ENCODE measurements around the gene ENOX1. TPM values are rescaled to one million over a fixed set of nuclear protein-coding genes. Genes with fewer than 3 reads are reported as not detected.

Gene ENOX1
- total RNA-seq, 2 experiments from 2014 or later, result 0.09 TPM

DNA sequence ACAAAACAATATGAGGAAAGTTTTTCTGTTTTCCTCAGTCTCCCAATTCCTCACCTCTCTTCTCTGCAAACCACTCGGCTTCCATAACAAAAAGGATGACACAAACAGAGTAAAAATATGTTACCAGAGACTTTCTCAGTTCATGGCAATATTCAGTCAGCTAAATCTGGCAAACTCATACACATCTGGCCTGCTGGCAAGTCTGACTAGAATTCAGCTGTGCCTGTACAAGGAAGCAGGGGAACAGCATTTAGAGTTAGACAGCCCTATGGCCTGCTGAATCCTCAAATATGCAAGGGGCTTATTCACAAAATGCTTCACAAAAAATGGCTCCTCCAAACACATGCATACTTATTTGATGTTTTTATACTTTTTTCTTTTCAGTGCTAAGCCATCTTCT lies 227.8 kb downstream of the ENOX1 start:
- intact Hi-C loops (cut with micrococcal nuclease), result no loop called here
- no peak for ATAC-seq
- TF ChIP-seq, protein P1, sequence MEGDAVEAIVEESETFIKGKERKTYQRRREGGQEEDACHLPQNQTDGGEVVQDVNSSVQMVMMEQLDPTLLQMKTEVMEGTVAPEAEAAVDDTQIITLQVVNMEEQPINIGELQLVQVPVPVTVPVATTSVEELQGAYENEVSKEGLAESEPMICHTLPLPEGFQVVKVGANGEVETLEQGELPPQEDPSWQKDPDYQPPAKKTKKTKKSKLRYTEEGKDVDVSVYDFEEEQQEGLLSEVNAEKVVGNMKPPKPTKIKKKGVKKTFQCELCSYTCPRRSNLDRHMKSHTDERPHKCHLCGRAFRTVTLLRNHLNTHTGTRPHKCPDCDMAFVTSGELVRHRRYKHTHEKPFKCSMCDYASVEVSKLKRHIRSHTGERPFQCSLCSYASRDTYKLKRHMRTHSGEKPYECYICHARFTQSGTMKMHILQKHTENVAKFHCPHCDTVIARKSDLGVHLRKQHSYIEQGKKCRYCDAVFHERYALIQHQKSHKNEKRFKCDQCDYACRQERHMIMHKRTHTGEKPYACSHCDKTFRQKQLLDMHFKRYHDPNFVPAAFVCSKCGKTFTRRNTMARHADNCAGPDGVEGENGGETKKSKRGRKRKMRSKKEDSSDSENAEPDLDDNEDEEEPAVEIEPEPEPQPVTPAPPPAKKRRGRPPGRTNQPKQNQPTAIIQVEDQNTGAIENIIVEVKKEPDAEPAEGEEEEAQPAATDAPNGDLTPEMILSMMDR (IDR thresholded peaks at IDR 0.05), result no peak
- no peaks in the 10 kb centered on the region for H3K27me3 Mint-ChIP-seq
- no peaks in the 10 kb centered on the region for H3K9me3 Mint-ChIP-seq
- no peak for DNase-seq
- no peaks in the 10 kb centered on the region for H3K36me3 Mint-ChIP-seq (ENCODE audit: low read depth)
- H3K4me1 Mint-ChIP-seq (ENCODE audit: low read depth), result no peaks in the 10 kb centered on the region
- H3K27ac Mint-ChIP-seq, result no peak overlapping the region
- ChIA-PET CTCF (no interaction called here), POLR2A (no interaction called here)
- H3K4me3 Mint-ChIP-seq, result no peak overlapping the region

- H3K9me3 Mint-ChIP-seq, result no peaks in the 10 kb centered on the region
- H3K27me3 Mint-ChIP-seq, result peaks cover 1% of the 10 kb centered on the region
- TF ChIP-seq, protein P1 (IDR thresholded peaks at IDR 0.05), result no peak
These were observed 228.4 kb downstream of the ENOX1 start for GRCh38 chr13:43558326-43558725.

DNA sequence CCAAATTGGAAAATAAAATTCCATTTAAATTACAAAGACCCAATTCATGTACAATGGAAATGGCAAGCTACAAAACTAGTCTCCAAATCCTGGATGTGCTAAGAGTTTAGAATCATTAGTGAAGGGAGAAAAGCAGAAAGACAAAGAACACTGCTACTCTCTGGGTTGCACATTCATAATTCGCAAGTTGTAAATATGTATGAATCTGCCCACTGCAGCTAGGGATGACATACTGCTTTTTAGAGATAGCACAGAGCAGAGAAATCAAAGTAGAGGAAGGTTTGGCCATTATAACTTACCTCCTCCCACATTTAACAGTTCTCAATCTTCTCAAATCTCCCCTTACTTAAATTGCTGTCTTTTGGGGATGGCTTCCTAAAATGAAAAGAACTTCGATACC lies 231.1 kb downstream of the ENOX1 start:
- intact Hi-C loops (cut with micrococcal nuclease), result no loop called here
- Mint-ChIP-seq H3K36me3 (ENCODE audit: low read depth) (no peaks in the 10 kb centered on the region), H3K27ac (no peak overlapping the region), H3K27me3 (peaks cover 2% of the 10 kb centered on the region), H3K4me3 (no peak overlapping the region), H3K4me1 (ENCODE audit: low read depth) (no peaks in the 10 kb centered on the region), H3K9me3 (no peaks in the 10 kb centered on the region)
- ATAC-seq (no peak), DNase-seq (no peak)
- TF ChIP-seq, protein P1 (IDR thresholded peaks at IDR 0.05), result no peak
- POLR2A ChIA-PET, result no interaction called here
- CTCF ChIA-PET, result interaction anchor here (1.2 kb wide), 1 partner anchor 13 kb away, joined by 3 read pairs; no protein-coding TSS in a partner anchor

More at GRCh38 chr13:43558326-43558725, 228.4 kb downstream of the ENOX1 start:
- DNase-seq (no peak), ATAC-seq (no peak)
- no peak overlapping the region for H3K4me3 Mint-ChIP-seq
- POLR2A ChIA-PET, result no interaction called here
- CTCF ChIA-PET, result no interaction called here
- H3K36me3 Mint-ChIP-seq (ENCODE audit: low read depth), result no peaks in the 10 kb centered on the region
- no peak overlapping the region for H3K27ac Mint-ChIP-seq
- H3K4me1 Mint-ChIP-seq (ENCODE audit: low read depth), result no peaks in the 10 kb centered on the region
- intact Hi-C loops (cut with micrococcal nuclease), result no loop called here

DNA sequence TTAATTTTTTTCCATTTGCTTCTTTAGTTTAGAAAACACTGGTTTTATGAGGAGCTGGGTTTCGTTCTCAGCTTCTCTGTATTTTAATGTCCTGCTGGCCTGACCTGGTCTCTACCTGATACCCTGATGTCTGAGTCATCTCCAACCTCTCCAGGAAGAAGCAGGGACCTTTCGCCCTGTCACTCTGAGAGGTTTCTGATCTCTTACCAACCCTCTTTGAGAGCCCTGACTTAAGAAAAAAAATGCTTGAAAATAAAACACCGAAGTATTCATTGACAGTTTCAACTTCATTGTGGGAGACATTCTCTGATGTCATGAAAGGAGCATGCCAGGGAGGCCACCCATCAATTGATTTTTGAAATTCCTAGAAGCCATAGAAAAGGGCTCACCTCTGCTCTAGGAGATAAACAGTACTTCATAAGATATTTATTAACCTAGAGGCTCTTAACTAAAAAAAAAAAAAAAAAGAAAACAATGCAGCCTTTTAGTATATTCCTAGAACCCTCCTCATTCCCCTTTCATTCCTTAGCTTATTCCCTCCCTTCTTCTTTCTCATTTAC lies 234.8 kb downstream of the ENOX1 start:
- Mint-ChIP-seq H3K4me1 (ENCODE audit: low read depth) (no peaks in the 10 kb centered on the region), H3K4me3 (no peak overlapping the region), H3K36me3 (ENCODE audit: low read depth) (no peaks in the 10 kb centered on the region), H3K27me3 (peaks cover 4% of the 10 kb centered on the region), H3K9me3 (no peaks in the 10 kb centered on the region), H3K27ac (no peak overlapping the region)
- ChIA-PET POLR2A (no interaction called here), CTCF (interaction anchor here (1.1 kb wide), 1 partner anchor 20 kb away, joined by 3 read pairs; no protein-coding TSS in a partner anchor)
- intact Hi-C loops (cut with micrococcal nuclease), result no loop called here
- TF ChIP-seq, protein P1 (IDR thresholded peaks at IDR 0.05), result no peak
- DNase-seq (no peak), ATAC-seq (no peak)

DNA sequence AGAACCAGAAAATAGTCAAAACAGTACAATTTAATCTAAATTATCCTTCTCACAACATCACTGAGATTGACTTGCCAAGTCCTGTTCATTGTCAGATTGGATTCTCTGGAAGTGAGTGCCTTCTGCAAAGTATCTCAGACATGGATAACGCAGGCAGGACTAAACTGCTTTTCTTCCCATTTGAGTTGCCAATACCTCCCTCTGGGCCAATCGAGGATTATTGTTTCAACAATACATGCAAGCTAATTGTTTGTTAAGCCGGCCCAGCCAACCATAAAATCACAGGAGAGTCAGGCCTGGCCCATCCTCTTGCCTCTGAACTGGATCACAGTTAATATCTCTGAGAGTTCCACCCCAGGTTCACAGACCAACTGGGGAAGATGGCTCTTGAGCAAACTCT lies 240.0 kb downstream of the ENOX1 start:
- TF ChIP-seq, protein P1 (IDR thresholded peaks at IDR 0.05), result no peak
- H3K27ac Mint-ChIP-seq, result no peak overlapping the region
- ATAC-seq, result no peak

More for the DNA sequence above, 240.0 kb downstream of the ENOX1 start:
- Mint-ChIP-seq H3K9me3 (no peaks in the 10 kb centered on the region), H3K27me3 (peaks cover 2% of the 10 kb centered on the region), H3K4me1 (ENCODE audit: low read depth) (no peaks in the 10 kb centered on the region), H3K36me3 (ENCODE audit: low read depth) (no peaks in the 10 kb centered on the region), H3K4me3 (no peak overlapping the region)
- intact Hi-C loops (cut with micrococcal nuclease), result no loop called here
- POLR2A ChIA-PET, result no interaction called here
- CTCF ChIA-PET, result interaction anchor here (0.6 kb wide), 1 partner anchor 251 kb away, joined by 3 read pairs; no protein-coding TSS in a partner anchor
- no peak for DNase-seq
